Smooth muscle cell (in vitro differentiated cells): Measurements from ENCODE around the gene OLFML2A. TPM values are rescaled to one million over a fixed set of nuclear protein-coding genes. Genes with fewer than 3 reads are reported as not detected.

Experiments
- DNase-seq: peaks from one replicate; lab custom pipeline; 2025; ENCODE audit not compliant: unreplicated experiment; lab: John Stamatoyannopoulos, UW
- H2AFZ ChIP-seq: fragments of 200-600 bp; sonication (generic); 2 replicates; pipeline ENCODE4 v1.6.0; 2016; ENCODE audit warnings: antibody characterized with exemption, low read depth, mild to moderate bottlenecking
- H3F3A ChIP-seq: fragments of 200-600 bp; sonication (generic); 2 replicates; pipeline ENCODE4 v1.6.0; 2017; ENCODE audit warnings: antibody characterized with exemption, low read depth
- H3K27ac ChIP-seq: fragments of 200-600 bp; sonication (generic); 2 replicates; pipeline ENCODE4 v1.5.1; 2016; ENCODE audit warnings: low read depth, mild to moderate bottlenecking
- H3K27me3 ChIP-seq: fragments of 200-600 bp; sonication (generic); 2 replicates; pipeline ENCODE4 v1.6.1; 2016; ENCODE audit warnings: low read depth, mild to moderate bottlenecking
- H3K36me3 ChIP-seq: fragments of 200-600 bp; sonication (generic); 2 replicates; pipeline ENCODE4 v1.5.1; 2016; ENCODE audit warnings: low read depth
- H3K4me1 ChIP-seq: fragments of 200-600 bp; sonication (generic); 2 replicates; pipeline ENCODE4 v1.5.1; 2016; ENCODE audit warnings: low read depth
- H3K4me2 ChIP-seq: fragments of 200-600 bp; sonication (generic); 2 replicates; pipeline ENCODE4 v1.6.0; 2016; ENCODE audit warnings: mild to moderate bottlenecking
- H3K4me3 ChIP-seq: fragments of 200-600 bp; sonication (generic); 2 replicates; pipeline ENCODE4 v1.5.1; 2016; ENCODE audit warnings: mild to moderate bottlenecking
- H3K79me2 ChIP-seq: fragments of 200-600 bp; sonication (generic); 2 replicates; pipeline ENCODE4 v1.6.0; 2016; ENCODE audit warnings: low read depth, mild to moderate bottlenecking
- H3K9ac ChIP-seq: fragments of 200-600 bp; sonication (generic); 2 replicates; pipeline ENCODE4 v1.6.0; 2016; ENCODE audit warnings: low read depth
- H3K9me3 ChIP-seq: fragments of 200-600 bp; sonication (generic); replicated peaks from 2 replicates; pipeline ENCODE4 v1.5.1; 2016; ENCODE audit warnings: low read depth
- H4K20me1 ChIP-seq: fragments of 200-600 bp; sonication (generic); 2 replicates; pipeline ENCODE4 v1.6.0; 2016; ENCODE audit warnings: low read depth
- CTCF ChIP-seq: fragments of 200-600 bp; sonication (generic); IDR thresholded peaks from 2 replicates; pipeline ENCODE4 v1.5.1; 2017; ENCODE audit warnings: borderline replicate concordance, mild to moderate bottlenecking, antibody characterized with exemption; ENCODE audit not compliant: insufficient read depth, poor library complexity, severe bottlenecking
- WGBS: methylation state at CpG from one replicate; pipeline ENCODE4 v1.1.7; 2016; ENCODE audit warnings: low lambda C conversion rate; 5-methylcytosine and 5-hydroxymethylcytosine counted together
- polyA plus RNA-seq: library from polyadenylated mRNA; unstranded; fragments of >200 nt; fragmentation: Nextera tagmentation; extraction: Ambion mirVana; gene quantifications from 2 replicates; pipeline ENCODE4 v1.2.1, GENCODE V29; 2016
- total RNA-seq: library from RNA; depleted of rRNA; stranded (reverse); fragments of >200 nt; gene quantifications from 2 replicates; pipeline ENCODE4 v1.2.3, GENCODE V29; 2014

The OLFML2A gene
- total and polyA plus RNA-seq, 2 experiments from 2014 or later, result 3.5 to 17.0 TPM

GRCh38 chr9:124768750-124769548 lies 8.0 kb upstream of the OLFML2A start:
- peaks cover 35% of the 10 kb centered on the region for H3K4me1 ChIP-seq
- no peak for DNase-seq
- no peaks in the 10 kb centered on the region for H3F3A ChIP-seq
- peak overlapping the region; percentile 80 for H3K4me2 ChIP-seq
- H3K4me3 ChIP-seq, result peak overlapping the region; percentile 87
- no peaks in the 10 kb centered on the region for H3K9me3 ChIP-seq
- TF ChIP-seq CTCF, result no peak
- H2AFZ ChIP-seq, result no peak overlapping the region
- peaks cover 54% of the 10 kb centered on the region for H3K27me3 ChIP-seq
- no peak overlapping the region for H3K9ac ChIP-seq
- no peak overlapping the region for H3K27ac ChIP-seq
- no peaks in the 10 kb centered on the region for H3K79me2 ChIP-seq
- WGBS, result 14% methylated on average over 11 of the region's 11 CpGs
- H3K36me3 ChIP-seq, result no peaks in the 10 kb centered on the region
- H4K20me1 ChIP-seq, result peaks cover 31% of the 10 kb centered on the region

- Histone ChIP-seq H3K4me1 (peaks cover 29% of the 10 kb centered on the region), H2AFZ (peak overlapping the region; percentile 20), H3K4me3 (peak overlapping the region; percentile 87), H3K79me2 (no peaks in the 10 kb centered on the region), H3K9ac (no peak overlapping the region), H4K20me1 (peaks cover 31% of the 10 kb centered on the region), H3K4me2 (peak overlapping the region; percentile 80), H3F3A (no peaks in the 10 kb centered on the region), H3K9me3 (no peaks in the 10 kb centered on the region), H3K36me3 (no peaks in the 10 kb centered on the region), H3K27me3 (peaks cover 54% of the 10 kb centered on the region), H3K27ac (no peak overlapping the region)
- no peak for TF ChIP-seq CTCF
- 2% methylated on average over 53 of the region's 56 CpGs for WGBS
- DNase-seq, result no peak
Observed at GRCh38 chr9:124769549-124770358, 7.2 kb upstream of the OLFML2A start.

GRCh38 chr9:124770359-124771020 lies 6.4 kb upstream of the OLFML2A start:
- H3K4me2 ChIP-seq, result peak overlapping the region; percentile 80
- peaks cover 23% of the 10 kb centered on the region for H3K4me1 ChIP-seq
- under 1% methylated on average over 19 of the region's 43 CpGs for WGBS
- no peaks in the 10 kb centered on the region for H3K9me3 ChIP-seq
- H3K9ac ChIP-seq, result peak overlapping the region; percentile 19
- H4K20me1 ChIP-seq, result peaks cover 31% of the 10 kb centered on the region
- TF ChIP-seq CTCF, result no peak
- peak overlapping the region; percentile 87 for H3K4me3 ChIP-seq
- no peak overlapping the region for H3K27ac ChIP-seq
- H3F3A ChIP-seq, result no peaks in the 10 kb centered on the region
- H3K27me3 ChIP-seq, result peaks cover 50% of the 10 kb centered on the region
- DNase-seq, result no peak
- H3K79me2 ChIP-seq, result no peaks in the 10 kb centered on the region
- peak overlapping the region; percentile 60 for H2AFZ ChIP-seq
- no peaks in the 10 kb centered on the region for H3K36me3 ChIP-seq
